Measurements from ENCODE around the gene UAP1L1.

UAP1L1 gene

DNA sequence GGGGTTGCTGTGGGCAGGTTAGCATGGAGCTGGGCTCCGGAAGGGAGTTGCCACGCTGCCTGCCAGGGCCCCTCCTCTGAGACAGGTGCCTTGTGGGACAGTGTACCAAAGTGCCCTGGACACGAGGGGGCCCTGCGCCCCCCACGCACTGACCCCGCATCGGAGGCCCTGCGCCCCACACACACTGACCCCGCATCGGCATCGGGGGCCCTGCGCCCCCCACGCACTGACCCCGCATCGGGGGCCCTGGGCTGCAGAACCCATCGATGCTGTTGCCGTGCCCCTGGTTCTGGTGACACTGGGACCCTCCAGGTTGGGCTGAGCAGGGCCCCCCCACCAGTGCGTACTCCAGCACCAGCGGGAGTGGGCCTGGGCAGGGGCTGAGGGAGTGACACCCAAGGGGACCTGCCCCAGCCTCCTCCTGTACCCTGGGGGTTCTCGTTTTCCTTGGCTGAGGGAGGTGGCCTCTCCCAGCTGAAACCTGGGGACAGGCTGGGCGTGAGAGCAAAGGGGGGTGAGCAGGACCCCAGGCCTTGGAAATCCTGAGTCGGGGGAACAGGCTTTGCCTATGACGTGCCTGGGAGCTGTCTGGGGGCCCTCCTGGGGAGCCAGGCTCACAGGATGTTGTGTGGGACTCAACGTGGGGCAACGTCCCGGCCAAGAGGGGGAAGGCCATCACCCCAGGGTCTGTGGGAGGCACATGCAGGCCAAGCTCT lies 13.8 kb upstream of the UAP1L1 start:
- H3K27ac ChIP-seq (ENCODE audit: low read depth, low read length, severe bottlenecking): no peak overlapping the region
- peaks cover under 1% of the 10 kb centered on the region for H3K4me1 ChIP-seq (ENCODE audit: control insufficient read depth, insufficient read depth, low read length, poor library complexity, severe bottlenecking)
- H3K36me3 ChIP-seq (ENCODE audit: control insufficient read depth, insufficient read depth, low read length): no peaks in the 10 kb centered on the region
- 88 to 91% methylated on average over 17 of the region's 26 CpGs for WGBS, 2 experiments (ENCODE audit: insufficient coverage in 2 of 2)
- no peak overlapping the region for H3K4me3 ChIP-seq (ENCODE audit: extremely low read depth, insufficient read depth, low read length, poor library complexity, severe bottlenecking)
- no peaks in the 10 kb centered on the region for H3K9me3 ChIP-seq (ENCODE audit: control insufficient read depth, low read length)

DNA sequence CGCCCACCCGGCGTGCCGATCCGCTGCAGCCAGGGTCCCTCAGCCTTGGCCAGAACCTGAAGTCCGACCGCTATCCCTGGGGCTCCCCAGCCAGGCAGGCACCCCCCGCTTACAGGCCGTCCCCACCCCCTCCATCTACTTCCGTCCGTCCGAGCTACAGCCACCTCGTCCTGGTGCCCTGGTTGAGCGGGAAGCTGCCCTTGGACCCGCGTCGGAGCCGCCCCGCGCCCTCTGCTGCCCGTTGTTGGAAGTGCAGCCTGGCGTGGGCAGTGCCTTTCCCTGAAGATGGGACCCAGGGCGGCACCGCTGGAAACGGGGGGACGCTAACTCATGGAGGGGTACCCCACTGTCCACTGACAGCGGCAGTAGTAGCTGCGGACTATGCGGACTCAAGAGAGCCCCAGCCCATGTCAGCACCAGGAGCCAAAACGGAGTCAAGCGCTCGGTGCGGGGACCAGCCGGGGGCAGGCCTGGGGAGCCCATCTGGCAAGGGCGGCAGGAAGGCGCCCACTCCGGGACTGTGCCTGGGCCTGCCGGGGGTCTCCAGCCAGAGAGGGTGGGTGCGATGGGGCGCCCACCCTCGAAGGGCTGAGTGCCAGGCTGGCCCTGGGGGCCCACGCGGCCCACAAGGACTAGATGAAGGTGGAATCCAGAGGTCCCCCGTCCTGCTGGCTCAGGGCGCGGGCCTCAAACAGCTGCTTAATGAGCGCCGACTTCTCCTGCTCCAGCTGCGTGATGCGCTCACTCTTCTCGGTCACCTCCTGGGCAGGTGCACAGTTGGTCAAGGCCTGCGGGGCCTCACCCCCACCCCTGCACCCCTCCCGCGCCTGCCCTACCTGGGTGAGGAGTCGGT lies 13.1 kb upstream of the UAP1L1 start:
- WGBS, 2 experiments (ENCODE audit: insufficient coverage in 2 of 2): 65 to 68% methylated on average over 42 to 49 of the region's 55 CpGs
- no peak overlapping the region for H3K27ac ChIP-seq (ENCODE audit: low read depth, low read length, severe bottlenecking)
- H3K4me3 ChIP-seq (ENCODE audit: extremely low read depth, insufficient read depth, low read length, poor library complexity, severe bottlenecking): no peak overlapping the region
- H3K4me1 ChIP-seq (ENCODE audit: control insufficient read depth, insufficient read depth, low read length, poor library complexity, severe bottlenecking): peaks cover 7% of the 10 kb centered on the region
- H3K9me3 ChIP-seq (ENCODE audit: control insufficient read depth, low read length): no peaks in the 10 kb centered on the region
- no peaks in the 10 kb centered on the region for H3K36me3 ChIP-seq (ENCODE audit: control insufficient read depth, insufficient read depth, low read length)

DNA sequence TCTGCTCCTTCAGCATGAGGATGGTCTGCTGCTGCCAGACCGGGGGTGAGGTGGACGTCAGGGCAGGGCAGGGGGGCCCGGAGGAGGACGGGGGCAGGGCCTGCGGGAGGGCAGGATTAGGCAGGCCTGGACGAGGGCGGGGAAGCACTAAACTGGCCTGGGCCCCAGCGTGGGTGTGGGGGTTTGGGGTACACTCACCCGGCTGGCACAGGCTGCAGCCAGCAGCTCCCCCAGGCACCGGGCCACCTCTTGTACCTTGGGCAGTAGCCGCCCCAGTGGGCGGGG lies 12.5 kb upstream of the UAP1L1 start:
- H3K4me3 ChIP-seq (ENCODE audit: extremely low read depth, insufficient read depth, low read length, poor library complexity, severe bottlenecking): no peak overlapping the region
- 93 to 94% methylated on average over 5 to 12 of the region's 12 CpGs for WGBS, 2 experiments (ENCODE audit: insufficient coverage in 2 of 2)
- H3K4me1 ChIP-seq (ENCODE audit: control insufficient read depth, insufficient read depth, low read length, poor library complexity, severe bottlenecking): peaks cover 7% of the 10 kb centered on the region
- H3K36me3 ChIP-seq (ENCODE audit: control insufficient read depth, insufficient read depth, low read length): no peaks in the 10 kb centered on the region
- no peaks in the 10 kb centered on the region for H3K9me3 ChIP-seq (ENCODE audit: control insufficient read depth, low read length)
- no peak overlapping the region for H3K27ac ChIP-seq (ENCODE audit: low read depth, low read length, severe bottlenecking)

GRCh38 chr9:137065336-137065967 lies 11.9 kb upstream of the UAP1L1 start:
- no peaks in the 10 kb centered on the region for H3K36me3 ChIP-seq (ENCODE audit: control insufficient read depth, insufficient read depth, low read length)
- peaks cover 7% of the 10 kb centered on the region for H3K4me1 ChIP-seq (ENCODE audit: control insufficient read depth, insufficient read depth, low read length, poor library complexity, severe bottlenecking)
- no peaks in the 10 kb centered on the region for H3K9me3 ChIP-seq (ENCODE audit: control insufficient read depth, low read length)
- WGBS, 2 experiments (ENCODE audit: insufficient coverage in 2 of 2): 93 to 96% methylated on average over 23 of the region's 23 CpGs
- H3K4me3 ChIP-seq (ENCODE audit: extremely low read depth, insufficient read depth, low read length, poor library complexity, severe bottlenecking): no peak overlapping the region
- H3K27ac ChIP-seq (ENCODE audit: low read depth, low read length, severe bottlenecking): no peak overlapping the region

- no peaks in the 10 kb centered on the region for H3K36me3 ChIP-seq (ENCODE audit: control insufficient read depth, insufficient read depth, low read length)
- 89 to 93% methylated on average over 20 to 22 of the region's 26 CpGs for WGBS, 2 experiments (ENCODE audit: insufficient coverage in 2 of 2)
- H3K27ac ChIP-seq (ENCODE audit: low read depth, low read length, severe bottlenecking): no peak overlapping the region
- no peak overlapping the region for H3K4me3 ChIP-seq (ENCODE audit: extremely low read depth, insufficient read depth, low read length, poor library complexity, severe bottlenecking)
- H3K9me3 ChIP-seq (ENCODE audit: control insufficient read depth, low read length): no peaks in the 10 kb centered on the region
- H3K4me1 ChIP-seq (ENCODE audit: control insufficient read depth, insufficient read depth, low read length, poor library complexity, severe bottlenecking): peaks cover 12% of the 10 kb centered on the region
These were observed 11.0 kb upstream of the UAP1L1 start for GRCh38 chr9:137066096-137066861.

- Histone ChIP-seq H3K4me3 (ENCODE audit: extremely low read depth, insufficient read depth, low read length, poor library complexity, severe bottlenecking) (no peak overlapping the region), H3K27ac (ENCODE audit: low read depth, low read length, severe bottlenecking) (no peak overlapping the region), H3K36me3 (ENCODE audit: control insufficient read depth, insufficient read depth, low read length) (no peaks in the 10 kb centered on the region), H3K4me1 (ENCODE audit: control insufficient read depth, insufficient read depth, low read length, poor library complexity, severe bottlenecking) (peaks cover 12% of the 10 kb centered on the region), H3K9me3 (ENCODE audit: control insufficient read depth, low read length) (no peaks in the 10 kb centered on the region)
- WGBS, 2 experiments (ENCODE audit: insufficient coverage in 2 of 2): 62 to 77% methylated on average over 9 to 12 of the region's 12 CpGs
These were observed 9.3 kb upstream of the UAP1L1 start for GRCh38 chr9:137067860-137068538.

- WGBS, 2 experiments (ENCODE audit: insufficient coverage in 2 of 2): 91 to 96% methylated on average over 13 to 16 of the region's 17 CpGs
- no peaks in the 10 kb centered on the region for H3K9me3 ChIP-seq (ENCODE audit: control insufficient read depth, low read length)
- H3K36me3 ChIP-seq (ENCODE audit: control insufficient read depth, insufficient read depth, low read length): no peaks in the 10 kb centered on the region
- H3K4me1 ChIP-seq (ENCODE audit: control insufficient read depth, insufficient read depth, low read length, poor library complexity, severe bottlenecking): peaks cover 12% of the 10 kb centered on the region
- peak overlapping the region; percentile 38 for H3K4me3 ChIP-seq (ENCODE audit: extremely low read depth, insufficient read depth, low read length, poor library complexity, severe bottlenecking)
- H3K27ac ChIP-seq (ENCODE audit: low read depth, low read length, severe bottlenecking): no peak overlapping the region
These were observed 8.5 kb upstream of the UAP1L1 start for GRCh38 chr9:137068539-137069507.

DNA sequence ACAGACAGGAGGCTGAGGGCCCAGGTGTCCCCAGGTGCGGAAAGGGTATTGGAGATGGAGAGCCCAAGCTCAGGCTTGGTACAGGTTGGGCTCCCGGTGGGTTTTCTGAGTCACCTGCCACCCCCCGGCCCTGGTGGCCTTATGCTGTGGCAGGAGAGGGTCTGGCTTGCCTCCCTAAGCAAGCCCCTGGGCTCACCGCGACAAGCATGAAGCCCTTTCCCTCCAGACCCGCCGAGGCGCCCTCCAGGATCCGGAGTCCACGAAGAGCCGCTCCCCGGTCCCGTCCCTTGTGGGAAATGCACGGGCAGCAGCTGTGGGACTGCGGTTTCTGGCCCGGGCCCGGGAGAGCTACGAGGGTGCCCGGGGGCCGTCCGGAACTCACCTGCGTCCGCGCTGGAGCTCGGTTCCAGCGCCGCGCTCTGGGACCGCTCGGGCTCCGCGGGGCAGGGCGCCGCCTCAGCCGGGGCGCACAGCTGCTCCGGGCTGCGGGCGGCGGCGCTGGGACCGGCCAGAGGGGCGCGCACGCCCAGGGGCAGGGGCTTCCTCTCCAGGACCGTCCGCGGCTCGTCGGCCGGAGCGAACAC lies 7.7 kb upstream of the UAP1L1 start:
- no peak overlapping the region for H3K27ac ChIP-seq (ENCODE audit: low read depth, low read length, severe bottlenecking)
- H3K4me1 ChIP-seq (ENCODE audit: control insufficient read depth, insufficient read depth, low read length, poor library complexity, severe bottlenecking): peaks cover 12% of the 10 kb centered on the region
- no peaks in the 10 kb centered on the region for H3K36me3 ChIP-seq (ENCODE audit: control insufficient read depth, insufficient read depth, low read length)
- H3K4me3 ChIP-seq (ENCODE audit: extremely low read depth, insufficient read depth, low read length, poor library complexity, severe bottlenecking): peak overlapping the region; percentile 38
- H3K9me3 ChIP-seq (ENCODE audit: control insufficient read depth, low read length): no peaks in the 10 kb centered on the region
- 3 to 8% methylated on average over 39 to 50 of the region's 52 CpGs for WGBS, 2 experiments (ENCODE audit: insufficient coverage in 2 of 2)

DNA sequence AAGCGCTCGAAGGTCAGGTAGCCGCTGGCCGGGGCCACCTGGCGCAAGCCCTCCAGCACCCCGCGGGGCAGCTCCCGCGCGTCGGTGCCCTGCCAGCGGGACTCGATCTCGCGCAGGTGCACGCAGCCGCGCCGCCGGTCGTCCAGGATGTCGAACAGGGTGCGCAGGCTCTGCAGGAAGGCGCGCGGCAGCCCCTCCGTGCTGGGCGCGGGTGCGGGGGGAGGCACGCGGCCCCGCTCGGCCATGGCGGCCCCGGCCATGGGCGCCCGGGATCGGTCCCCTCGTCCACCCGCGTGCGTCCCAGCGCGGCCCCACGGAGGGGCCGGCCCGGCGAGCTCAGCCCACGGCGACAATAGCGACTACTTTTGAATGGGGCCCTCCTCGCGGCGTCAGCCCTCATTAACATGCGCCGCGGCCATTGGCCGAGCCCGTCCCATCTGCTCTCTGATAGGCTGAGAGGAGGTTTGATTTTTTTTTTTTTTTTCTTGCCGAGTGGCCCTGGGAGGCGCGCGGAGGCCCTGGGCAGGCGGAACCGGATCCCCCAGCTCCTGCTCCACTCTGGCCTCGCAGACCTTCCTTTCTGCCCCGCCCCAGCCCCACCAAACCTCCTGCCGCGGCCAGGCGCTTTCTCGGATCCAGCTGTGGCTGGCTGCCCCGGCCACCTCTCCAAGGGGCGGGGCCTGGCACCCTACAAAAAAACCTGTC lies 7.0 kb upstream of the UAP1L1 start, which contains the start of gene SAPCD2:
SAPCD2 (minus strand) TSS at position 357 of the 705 bp plus-strand sequence; CDS start at position 260, 97 bp downstream.
- H3K27ac ChIP-seq (ENCODE audit: low read depth, low read length, severe bottlenecking): peak within 1 kb of the TSS; percentile 67
- 0 to 1% methylated on average over 50 to 51 of the region's 74 CpGs for WGBS, 2 experiments (ENCODE audit: insufficient coverage in 2 of 2)

More for the DNA sequence above, 7.0 kb upstream of the UAP1L1 start, which contains the start of gene SAPCD2:
- H3K4me3 ChIP-seq (ENCODE audit: extremely low read depth, insufficient read depth, low read length, poor library complexity, severe bottlenecking): peak within 1 kb of the TSS; percentile 40
- no peaks in the 10 kb centered on the region for H3K9me3 ChIP-seq (ENCODE audit: control insufficient read depth, low read length)
- H3K36me3 ChIP-seq (ENCODE audit: control insufficient read depth, insufficient read depth, low read length): no peaks in the 10 kb centered on the region
- peaks cover 12% of the 10 kb centered on the region for H3K4me1 ChIP-seq (ENCODE audit: control insufficient read depth, insufficient read depth, low read length, poor library complexity, severe bottlenecking)

All from mesodermal cell (in vitro differentiated cells).